Liver (tissue), 9 donors: Measurements from ENCODE around the gene UBR7. TPM values are rescaled to one million over a fixed set of nuclear protein-coding genes. Genes with fewer than 3 reads are reported as not detected.

Experiments
- DNase-seq: peaks from one replicate; pipeline ENCODE4 v3.0.0-alpha.2; 2017; ENCODE audit warnings: low spot score
- H3K27ac ChIP-seq, 2 donors: one replicate each; pipeline ENCODE4 v1.7.0; 2013; ENCODE audit warnings: inconsistent platforms in 2 of 2, low read length in 2 of 2, control low read depth in 1 of 2, low read depth in 1 of 2, mild to moderate bottlenecking in 1 of 2
- H3K27me3 ChIP-seq, 4 donors: one replicate each; pipeline versions ENCODE4 v1.6.1 to v1.7.0; 2013; ENCODE audit warnings: low read length in 3 of 4, inconsistent platforms in 1 of 4, mild to moderate bottlenecking in 1 of 4, moderate library complexity in 1 of 4; ENCODE audit not compliant: control insufficient read depth in 4 of 4, insufficient read depth in 4 of 4
- H3K36me3 ChIP-seq, 4 donors: one replicate each; pipeline versions ENCODE4 v1.6.1 to v1.7.0; 2013; ENCODE audit warnings: low read length in 3 of 4, mild to moderate bottlenecking in 3 of 4, low read depth in 1 of 4, moderate library complexity in 1 of 4; ENCODE audit not compliant: control insufficient read depth in 4 of 4, insufficient read depth in 3 of 4
- H3K4me1 ChIP-seq, 4 donors: one replicate each; pipeline versions ENCODE4 v1.6.1 to v1.7.0; 2013; ENCODE audit warnings: low read length in 3 of 4, mild to moderate bottlenecking in 3 of 4, moderate library complexity in 1 of 4; ENCODE audit not compliant: control insufficient read depth in 4 of 4, insufficient read depth in 4 of 4
- H3K4me3 ChIP-seq, 3 donors: one replicate each; pipeline versions ENCODE4 v1.6.1 to v1.7.0; 2013; ENCODE audit warnings: low read length in 3 of 3, control low read depth in 1 of 3, low read depth in 1 of 3, mild to moderate bottlenecking in 1 of 3
- H3K9ac ChIP-seq, 2 donors: one replicate each; pipeline ENCODE4 v1.7.0; 2013; ENCODE audit warnings: low read length in 2 of 2, mild to moderate bottlenecking in 2 of 2, moderate library complexity in 2 of 2, control low read depth in 1 of 2, low read depth in 1 of 2
- H3K9me3 ChIP-seq, 4 donors: one replicate each; pipeline versions ENCODE4 v1.6.1 to v1.7.0; 2013; ENCODE audit warnings: low read length in 3 of 4; ENCODE audit not compliant: control insufficient read depth in 4 of 4
- CTCF ChIP-seq: fragments of 150-350 bp; IDR thresholded peaks from 2 replicates; pipeline ENCODE4 v1.5.1; 2017; ENCODE audit warnings: improper control_type of control experiment, low read depth, low read length; ENCODE audit not compliant: missing input control
- RAD21 ChIP-seq, 2 donors: IDR thresholded peaks; 2 replicates each; pipeline ENCODE4 v1.6.1; 2016; ENCODE audit warnings: antibody characterized with exemption in 2 of 2, mild to moderate bottlenecking in 2 of 2
- RXRA ChIP-seq, 2 donors: IDR thresholded peaks; 2 replicates each; pipeline ENCODE4 v1.6.1; 2017 to 2018; ENCODE audit warnings: antibody characterized with exemption in 2 of 2, mild to moderate bottlenecking in 1 of 2
- TAF1 ChIP-seq: conservative IDR thresholded peaks from 2 replicates; pipeline ENCODE4 v1.6.1; 2016; ENCODE audit warnings: antibody characterized with exemption, mild to moderate bottlenecking
- WGBS: extraction: QIAGEN DNeasy Blood & Tissue Kit; methylation state at CpG from one replicate; pipeline ENCODE4 v1.1.7; 2013; 5-methylcytosine and 5-hydroxymethylcytosine counted together
- polyA plus RNA-seq, 2 donors: library from polyadenylated mRNA; stranded (reverse) in 1 of 2; unstranded in 1 of 2; fragments of 200-250 nt in 1 of 2; fragments of >200 nt in 1 of 2; fragmentation: Nextera tagmentation in 1 of 2; extraction: Ambion mirVana in 1 of 2; gene quantifications; one replicate each; pipeline versions ENCODE4 v1.2.1 to v1.2.3, GENCODE V29; 2013 to 2015
- total RNA-seq, 2 donors: library from RNA; depleted of rRNA; stranded (reverse); fragments of >200 nt; gene quantifications; one replicate each; pipeline ENCODE4 v1.2.3, GENCODE V29; 2014
- donor health status: healthy.
- donor health status: healthy.
- donor health status: healthy.
- donor health status: healthy.
- donor health status: healthy.

Gene UBR7
- total and polyA plus RNA-seq, 4 donors = 7.0 to 44.5 (median 10.3) TPM

- whole genome bisulfite sequencing = 95% methylated on average over 3 of the region's 3 CpGs
- Histone ChIP-seq H3K4me3 (no peak overlapping the region), H3K9me3 (no peaks in the 10 kb centered on the region), H3K27me3 (no peaks in the 10 kb centered on the region), H3K27ac (no peak overlapping the region), H3K9ac (no peak overlapping the region), H3K36me3 (peaks cover 0 to 3% (median under 1%) of the 10 kb centered on the region in 4 donors), H3K4me1 (no peaks in the 10 kb centered on the region)
- no peak for DNase-seq
- no peak for TF ChIP-seq TAF1
- no peak for TF ChIP-seq RAD21 (IDR thresholded peaks at IDR 0.05)
- no peak for TF ChIP-seq CTCF
Observed at GRCh38 chr14:93274055-93274806, 67.2 kb downstream of the UBR7 start.

GRCh38 chr14:93276031-93276716, 69.1 kb downstream of the UBR7 start:
- no peak for DNase-seq
- Histone ChIP-seq H3K4me1 (no peaks in the 10 kb centered on the region), H3K9me3 (no peaks in the 10 kb centered on the region), H3K27ac (no peak overlapping the region), H3K4me3 (no peak overlapping the region), H3K9ac (no peak overlapping the region), H3K27me3 (no peaks in the 10 kb centered on the region), H3K36me3 (peaks cover 0 to 3% (median under 1%) of the 10 kb centered on the region in 4 donors)
- 95% methylated on average over 3 of the region's 3 CpGs for WGBS
- TF ChIP-seq RXRA (IDR thresholded peaks at IDR 0.05) = no peak

Other genes starting within 250 kb of the UBR7 start
- gene ITPK1, start 91.3 kb upstream of the UBR7 start, total RNA-seq = 10 to 100 TPM in 1 of 2 donors, 1 to 10 TPM in 1; 9.0 to 41.2 TPM
- 10 to 100 TPM in 1 of 2 donors, 1 to 10 TPM in 1; 9.4 to 31.3 TPM for gene ITPK1, start 91.3 kb upstream of the UBR7 start, polyA plus RNA-seq
- gene MOAP1, start 22.4 kb upstream of the UBR7 start, total RNA-seq = 10 to 100 TPM; 11.9 to 13.2 TPM
- gene MOAP1, start 22.4 kb upstream of the UBR7 start, polyA plus RNA-seq = 10 to 100 TPM in 1 of 2 donors, 1 to 10 TPM in 1; 7.8 to 11.5 TPM
- gene LYSET, start 21.9 kb upstream of the UBR7 start, total RNA-seq = 1 to 10 TPM; 5.6 to 5.9 TPM
- gene LYSET, start 21.9 kb upstream of the UBR7 start, polyA plus RNA-seq = 10 to 100 TPM in 1 of 2 donors, 1 to 10 TPM in 1; 7.2 to 13.4 TPM
- 10 to 100 TPM in 1 of 2 donors, 1 to 10 TPM in 1; 9.2 to 11.2 TPM for gene GON7, start 191 bp upstream of the UBR7 start, total RNA-seq
- gene GON7, start 191 bp upstream of the UBR7 start, polyA plus RNA-seq = 1 to 10 TPM; 9.0 to 9.8 TPM
- gene BTBD7, start 125.8 kb downstream of the UBR7 start, total RNA-seq = 10 to 100 TPM; 14.2 to 17.7 TPM
- 1 to 10 TPM; 4.4 to 6.2 TPM for gene BTBD7, start 125.8 kb downstream of the UBR7 start, polyA plus RNA-seq
- not detected for gene COX8C, start 139.9 kb downstream of the UBR7 start, total RNA-seq
- gene COX8C, start 139.9 kb downstream of the UBR7 start, polyA plus RNA-seq = not detected
- under 1 TPM; 0.05 to 0.08 TPM for gene UNC79, start 223.7 kb downstream of the UBR7 start, total RNA-seq
- under 1 TPM in 1 of 2 donors, not detected in 1; 0.01 TPM for gene UNC79, start 223.7 kb downstream of the UBR7 start, polyA plus RNA-seq